Large intestine (tissue), 3 donors: ENCODE results near the gene CAPN11. TPM values are rescaled to one million over a fixed set of nuclear protein-coding genes. Genes with fewer than 3 reads are reported as not detected.
"Not testable (repeated sequence)": the region's sequence is repeated elsewhere in the genome, so short reads cannot be mapped to it uniquely, and the experiment has no call there.

Experiments used
- DNase-seq, 2 donors: peaks; one replicate each; pipeline versions ENCODE4 v3.0.0 to v3.0.0-alpha.2; 2013
- H3K27ac ChIP-seq: one replicate; pipeline ENCODE4 v1.5.1; 2013; ENCODE audit warnings: low read length
- H3K27me3 ChIP-seq: 2 replicates; pipeline ENCODE4 v1.6.1; 2013; ENCODE audit warnings: low read length; ENCODE audit not compliant: control insufficient read depth, insufficient read depth
- H3K36me3 ChIP-seq: 2 replicates; pipeline ENCODE4 v1.6.1; 2013; ENCODE audit warnings: low read length; ENCODE audit not compliant: control insufficient read depth, insufficient read depth
- H3K4me1 ChIP-seq: one replicate; pipeline ENCODE4 v1.6.1; 2013; ENCODE audit warnings: low read length; ENCODE audit not compliant: control insufficient read depth, insufficient read depth
- H3K4me3 ChIP-seq: one replicate; pipeline ENCODE4 v1.5.1; 2013; ENCODE audit warnings: low read length
- H3K9me3 ChIP-seq: one replicate; pipeline ENCODE4 v1.6.1; 2013; ENCODE audit warnings: mild to moderate bottlenecking, low read depth, low read length, moderate library complexity; ENCODE audit not compliant: control insufficient read depth
- WGBS: methylation state at CpG from one replicate; pipeline ENCODE4 v1.1.5; 2013; ENCODE audit warnings: low lambda C conversion rate; ENCODE audit not compliant: insufficient coverage; 5-methylcytosine and 5-hydroxymethylcytosine counted together
- polyA plus RNA-seq: library from polyadenylated mRNA; unstranded; fragments of 120-200 nt; gene quantifications from one replicate; pipeline ENCODE4 v1.2.1, GENCODE V29; 2013

The CAPN11 gene
- polyA plus RNA-seq, 1 donor: 0.03 TPM

DNA sequence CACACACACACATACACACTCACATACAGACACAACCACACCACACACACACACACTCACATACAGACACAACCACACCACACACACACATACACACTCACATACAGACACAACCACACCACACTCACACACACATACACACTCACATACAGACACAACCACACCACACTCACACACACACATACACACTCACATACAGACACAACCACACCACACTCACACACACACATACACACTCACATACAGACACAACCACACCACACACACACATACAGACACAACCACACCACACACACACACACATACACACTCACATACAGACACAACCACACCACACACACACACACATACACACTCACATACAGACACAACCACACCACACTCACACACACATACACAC lies 23.2 kb downstream of the CAPN11 start:
- not testable (repeated sequence) for DNase-seq, H3K4me1 ChIP-seq, H3K27me3 ChIP-seq, H3K4me3 ChIP-seq, H3K36me3 ChIP-seq, H3K27ac ChIP-seq, H3K9me3 ChIP-seq

GRCh38 chr6:44182911-44183390 lies 24.3 kb downstream of the CAPN11 start:
- no peak overlapping the region for H3K4me3 ChIP-seq
- no peak overlapping the region for H3K27ac ChIP-seq
- no CpG with 5 or more reads among the region's 4 CpGs for WGBS

DNA sequence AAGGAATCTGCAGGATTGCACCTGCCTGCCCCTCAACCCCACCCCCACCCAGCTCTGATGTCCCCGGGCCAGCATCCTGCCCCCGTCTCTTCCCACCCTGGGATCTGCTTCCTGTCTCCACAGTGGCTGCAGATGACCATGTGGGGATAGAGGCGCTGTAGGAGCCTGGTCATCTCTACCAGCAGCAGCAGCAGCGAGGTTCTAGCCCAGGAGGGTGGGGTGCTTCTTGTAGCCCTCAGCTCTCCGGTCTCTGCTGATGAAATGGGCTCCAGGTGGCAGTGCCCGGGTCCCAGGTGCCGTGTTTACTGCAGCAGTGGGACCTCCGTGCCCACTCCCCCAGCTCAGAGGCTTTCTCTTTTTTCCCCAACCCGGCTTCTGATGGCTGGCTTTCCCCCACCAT lies 25.2 kb downstream of the CAPN11 start:
- WGBS: no CpG with 5 or more reads among the region's 9 CpGs
- H3K27ac ChIP-seq: no peak overlapping the region

More at GRCh38 chr6:44182911-44183390, 24.3 kb downstream of the CAPN11 start:
- Histone ChIP-seq H3K36me3 (no peaks in the 10 kb centered on the region), H3K9me3 (peaks cover 2% of the 10 kb centered on the region), H3K4me1 (no peaks in the 10 kb centered on the region), H3K27me3 (no peaks in the 10 kb centered on the region)
- no peak for DNase-seq

GRCh38 chr6:44185356-44185755 lies 26.7 kb downstream of the CAPN11 start:
- WGBS: 17% methylated on average over 1 of the region's 7 CpGs
- H3K9me3 ChIP-seq, H3K27ac ChIP-seq, H3K36me3 ChIP-seq, H3K4me1 ChIP-seq, H3K27me3 ChIP-seq, H3K4me3 ChIP-seq: not testable (repeated sequence)
- peak in 1 of 2 donors; percentile 44 for DNase-seq

More for the DNA sequence above, 25.2 kb downstream of the CAPN11 start:
- H3K36me3 ChIP-seq: no peaks in the 10 kb centered on the region
- DNase-seq: no peak
- peaks cover 2% of the 10 kb centered on the region for H3K9me3 ChIP-seq
- H3K27me3 ChIP-seq: no peaks in the 10 kb centered on the region
- no peak overlapping the region for H3K4me3 ChIP-seq
- H3K4me1 ChIP-seq: no peaks in the 10 kb centered on the region

DNA sequence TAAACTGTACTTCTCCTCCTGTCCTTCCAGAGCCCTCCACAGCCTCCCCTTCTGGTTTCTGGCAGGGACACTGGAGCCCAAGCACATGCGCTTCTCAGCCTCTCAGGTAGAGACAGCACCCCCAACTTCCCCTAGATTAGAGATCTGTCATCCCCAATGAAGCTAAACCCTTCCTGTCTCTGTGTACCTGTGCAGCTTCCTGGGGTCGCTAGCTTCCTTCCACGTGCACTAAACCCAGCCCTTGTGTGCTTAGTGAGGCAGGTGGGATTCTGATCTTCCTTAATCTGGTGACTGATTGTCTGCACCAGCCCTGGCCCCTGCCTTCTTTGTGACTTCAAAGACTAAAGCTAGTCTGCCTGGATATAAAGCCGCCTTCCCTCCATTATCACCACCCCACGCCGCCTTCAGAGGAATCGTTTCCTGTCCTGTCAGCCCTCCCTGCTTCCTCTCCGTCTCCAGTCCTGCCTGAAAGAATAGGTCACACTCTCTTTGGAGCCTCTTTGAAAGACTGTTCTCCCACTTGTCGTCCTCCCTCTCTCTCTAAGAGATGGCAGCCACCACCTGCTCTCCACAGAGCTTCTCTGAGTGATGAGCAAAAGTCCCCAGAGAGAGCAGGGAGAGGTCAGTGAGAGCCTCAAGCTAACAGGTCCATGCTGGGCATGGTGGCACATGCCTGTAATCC lies 27.5 kb downstream of the CAPN11 start:
- Histone ChIP-seq H3K4me3 (no peak overlapping the region), H3K4me1 (no peaks in the 10 kb centered on the region), H3K27me3 (no peaks in the 10 kb centered on the region), H3K27ac (no peak overlapping the region), H3K9me3 (peaks cover 2% of the 10 kb centered on the region), H3K36me3 (no peaks in the 10 kb centered on the region)
- WGBS: 69% methylated on average over 5 of the region's 9 CpGs
- no peak for DNase-seq

- H3K27ac ChIP-seq: no peak overlapping the region
- no peak for DNase-seq
- WGBS: 85% methylated on average over 2 of the region's 7 CpGs
Observed at GRCh38 chr6:44186635-44187025, 28.0 kb downstream of the CAPN11 start.

DNA sequence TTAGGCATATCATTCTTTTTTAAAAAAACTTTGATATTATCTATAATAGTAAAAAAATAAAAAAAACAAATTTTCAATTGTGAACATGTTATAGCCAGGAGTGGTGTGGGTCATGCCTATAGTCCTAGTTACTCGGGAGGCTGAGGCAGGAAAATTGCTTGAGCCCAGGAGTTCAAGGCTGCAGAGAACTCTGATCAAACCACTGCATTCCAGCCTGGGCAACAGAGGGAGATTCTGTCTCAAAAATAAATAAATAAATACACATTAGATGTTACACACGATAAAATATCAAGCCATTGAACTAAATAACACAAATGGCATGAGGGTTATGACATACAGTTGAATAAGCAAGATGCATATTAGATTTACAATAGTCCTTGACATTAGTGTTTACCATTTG lies 30.2 kb downstream of the CAPN11 start:
- Histone ChIP-seq H3K4me3 (no peak overlapping the region), H3K36me3 (no peaks in the 10 kb centered on the region), H3K9me3 (no peaks in the 10 kb centered on the region), H3K27ac (no peak overlapping the region), H3K4me1 (no peaks in the 10 kb centered on the region), H3K27me3 (no peaks in the 10 kb centered on the region)
- no CpG with 5 or more reads among the region's 2 CpGs for WGBS
- DNase-seq: no peak

More at GRCh38 chr6:44186635-44187025, 28.0 kb downstream of the CAPN11 start:
- no peaks in the 10 kb centered on the region for H3K36me3 ChIP-seq
- H3K9me3 ChIP-seq: no peaks in the 10 kb centered on the region
- no peaks in the 10 kb centered on the region for H3K4me1 ChIP-seq
- H3K4me3 ChIP-seq: no peak overlapping the region
- no peaks in the 10 kb centered on the region for H3K27me3 ChIP-seq

DNA sequence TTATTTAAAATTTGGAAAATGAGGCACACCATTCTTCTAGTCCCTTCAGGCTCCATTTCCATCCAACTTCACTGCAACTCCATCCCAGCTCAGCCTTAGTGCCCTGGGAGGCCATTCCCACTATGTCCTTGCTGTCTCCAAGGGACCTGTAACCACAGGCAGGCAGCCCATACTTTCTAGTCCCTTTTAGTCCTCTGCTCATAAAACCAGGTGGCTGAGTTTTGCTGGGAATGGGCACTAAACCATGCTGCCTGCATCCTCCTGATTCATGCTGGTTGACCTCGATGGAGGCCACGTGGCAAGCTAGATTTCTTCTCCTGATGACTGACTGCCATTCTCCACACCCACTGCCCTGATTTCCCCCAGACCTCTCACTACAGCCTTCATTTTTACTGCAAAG lies 30.6 kb downstream of the CAPN11 start:
- Histone ChIP-seq H3K27ac (no peak overlapping the region), H3K27me3 (no peaks in the 10 kb centered on the region), H3K9me3 (no peaks in the 10 kb centered on the region), H3K4me3 (no peak overlapping the region), H3K36me3 (no peaks in the 10 kb centered on the region), H3K4me1 (no peaks in the 10 kb centered on the region)
- DNase-seq: no peak
- WGBS: no CpG with 5 or more reads among the region's 2 CpGs

GRCh38 chr6:44190715-44191114 lies 32.1 kb downstream of the CAPN11 start:
- no peaks in the 10 kb centered on the region for H3K36me3 ChIP-seq
- H3K27ac ChIP-seq: no peak overlapping the region
- no peaks in the 10 kb centered on the region for H3K27me3 ChIP-seq
- no peak overlapping the region for H3K4me3 ChIP-seq
- no peaks in the 10 kb centered on the region for H3K4me1 ChIP-seq
- no peak for DNase-seq
- 60% methylated on average over 1 of the region's 2 CpGs for WGBS
- H3K9me3 ChIP-seq: no peaks in the 10 kb centered on the region

DNA sequence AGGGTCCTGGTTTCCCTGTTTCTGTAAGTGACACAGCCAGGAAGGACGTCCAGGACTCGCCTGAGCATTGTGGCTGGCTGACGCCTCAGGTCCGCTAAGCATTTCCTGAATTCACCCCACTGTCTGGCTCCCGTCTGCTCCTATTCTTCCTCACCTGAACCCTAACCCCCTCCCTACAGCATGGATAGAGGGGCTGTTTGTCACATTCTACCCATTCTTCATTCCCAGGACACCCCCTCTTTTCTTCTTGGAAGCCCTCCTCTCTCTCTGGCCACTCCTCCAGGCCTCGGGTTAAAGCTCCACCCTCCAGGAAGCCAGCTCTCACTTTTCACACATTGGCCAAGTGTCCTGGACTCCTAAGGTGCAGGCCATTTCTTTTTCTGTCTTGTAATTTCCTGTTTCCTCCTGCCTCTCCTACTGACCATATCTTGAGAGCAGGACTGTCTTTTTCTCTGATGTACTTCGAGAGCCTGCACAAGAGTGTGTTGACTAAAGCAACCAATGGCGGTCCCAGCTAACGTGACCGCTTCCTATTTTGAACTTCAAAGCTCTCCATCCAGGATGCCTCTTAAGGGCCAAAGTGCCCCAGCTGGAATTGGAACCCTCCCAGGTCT lies 33.9 kb downstream of the CAPN11 start:
- H3K36me3 ChIP-seq: no peaks in the 10 kb centered on the region
- no peak overlapping the region for H3K27ac ChIP-seq
- H3K4me1 ChIP-seq: no peaks in the 10 kb centered on the region
- H3K27me3 ChIP-seq: no peaks in the 10 kb centered on the region
- H3K9me3 ChIP-seq: no peaks in the 10 kb centered on the region
- no peak overlapping the region for H3K4me3 ChIP-seq
- no CpG with 5 or more reads among the region's 10 CpGs for WGBS
- peak in 1 of 2 donors; percentile 59 for DNase-seq
